ENCODE measurements around the gene CRISPLD2.

The CRISPLD2 gene

DNA sequence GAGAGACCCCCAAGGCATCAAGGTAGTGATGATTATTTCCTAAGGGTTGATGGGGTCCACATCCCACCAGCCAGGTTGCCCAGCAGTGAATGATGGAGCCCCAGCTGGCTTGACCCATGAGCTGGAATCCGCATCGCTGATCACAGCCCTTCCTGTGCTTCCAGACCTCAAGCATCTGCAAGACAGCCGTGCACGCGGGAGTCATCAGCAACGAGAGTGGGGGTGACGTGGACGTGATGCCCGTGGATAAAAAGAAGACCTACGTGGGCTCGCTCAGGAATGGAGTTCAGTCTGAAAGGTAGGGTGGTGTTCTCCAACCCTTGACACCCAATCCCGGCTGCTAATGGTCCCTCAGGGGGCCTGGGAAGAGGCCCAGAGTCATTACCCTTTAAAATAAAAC is 69.3 kb downstream of the CRISPLD2 start:
- DNase-seq, result no peak

DNA sequence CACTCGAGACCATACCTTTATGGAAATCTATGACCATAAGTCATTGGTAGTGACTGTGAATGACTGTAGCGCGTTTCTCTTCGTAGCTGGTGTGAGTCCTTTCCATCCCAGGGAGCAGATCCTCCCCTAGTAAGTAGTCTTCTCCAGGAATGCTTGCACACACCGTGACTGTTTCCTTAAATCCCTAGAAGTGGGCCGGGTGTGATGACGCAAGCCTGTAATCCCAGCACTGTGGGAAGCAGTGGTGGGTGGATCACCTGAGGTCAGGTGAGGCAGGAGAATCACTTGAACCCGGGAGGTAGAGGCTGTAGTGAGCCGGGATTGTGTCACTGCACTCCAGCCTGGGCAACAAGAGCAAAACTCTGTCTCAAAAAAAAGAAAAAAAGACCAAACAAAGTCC is 70.6 kb downstream of the CRISPLD2 start:
- DNase-seq, result no peak

DNA sequence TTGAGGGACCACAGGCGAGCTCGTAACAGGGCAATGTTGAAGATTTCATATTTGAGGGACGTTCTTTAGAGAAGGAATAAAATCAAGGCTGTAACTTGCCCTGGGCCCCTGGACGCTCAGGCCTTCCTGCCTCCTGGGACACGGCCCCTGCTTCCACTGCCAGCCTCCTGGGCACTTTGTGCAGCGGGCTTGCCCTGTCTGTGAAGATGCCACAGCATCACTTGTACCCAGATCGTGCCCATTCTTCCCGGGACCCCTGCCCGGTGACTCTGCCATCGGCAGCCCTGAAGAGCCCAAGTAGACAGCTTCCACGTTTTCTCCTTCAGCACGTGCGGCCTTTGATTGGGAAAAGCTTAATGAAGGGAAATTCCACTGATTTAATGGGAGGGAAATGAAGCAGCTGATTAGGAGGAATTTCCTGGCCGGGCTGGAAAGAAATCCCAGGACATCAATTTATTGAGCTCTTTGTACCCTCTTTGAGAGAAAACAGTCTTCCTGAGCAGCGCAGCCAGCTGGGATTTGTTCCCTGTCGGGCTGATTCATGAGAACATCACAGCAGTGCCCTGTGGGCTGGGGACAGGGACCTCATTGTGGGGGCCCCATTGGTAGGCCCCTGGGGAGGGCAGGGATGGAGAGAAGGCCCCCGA is 71.5 kb downstream of the CRISPLD2 start:
- no peak for DNase-seq

DNA sequence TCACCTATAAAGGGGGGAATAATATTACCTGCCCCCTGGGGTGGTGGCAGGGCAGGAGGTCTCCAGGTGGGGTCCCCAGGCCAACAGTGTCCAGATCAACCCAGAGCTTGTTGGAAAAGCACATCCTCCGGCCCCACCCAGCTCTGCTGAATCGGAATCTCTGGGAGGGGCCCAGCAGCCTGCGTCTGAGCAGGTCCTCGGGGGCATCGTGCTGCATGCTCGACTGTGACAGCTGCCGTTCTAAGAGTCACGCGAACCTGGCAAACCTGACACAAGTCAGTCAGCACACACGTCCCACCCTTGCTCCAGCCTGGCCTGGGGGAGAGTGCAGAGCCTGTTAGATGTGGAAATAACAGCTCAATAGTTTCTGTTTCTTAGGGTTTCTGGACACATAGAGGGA is 72.3 kb downstream of the CRISPLD2 start:
- DNase-seq, result no peak

DNA sequence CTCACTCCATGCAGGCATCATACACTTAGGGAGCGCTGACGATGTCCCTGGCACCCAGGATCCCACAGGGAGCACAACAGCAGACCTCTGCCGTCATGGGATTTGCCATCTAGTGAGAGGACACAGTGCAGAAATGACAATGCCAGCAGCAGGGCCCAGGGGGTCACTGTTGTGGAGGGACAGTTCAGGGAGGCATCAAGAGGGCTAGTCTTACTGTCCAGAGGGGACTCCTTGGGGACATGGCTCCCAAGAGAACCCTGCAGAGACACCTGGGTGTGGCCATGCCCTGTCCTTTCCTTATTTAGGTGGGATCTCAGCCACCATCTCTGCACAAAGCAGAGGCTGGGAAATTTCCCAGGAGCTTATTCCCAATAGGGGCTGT is 73.7 kb downstream of the CRISPLD2 start:
- DNase-seq, result no peak

DNA sequence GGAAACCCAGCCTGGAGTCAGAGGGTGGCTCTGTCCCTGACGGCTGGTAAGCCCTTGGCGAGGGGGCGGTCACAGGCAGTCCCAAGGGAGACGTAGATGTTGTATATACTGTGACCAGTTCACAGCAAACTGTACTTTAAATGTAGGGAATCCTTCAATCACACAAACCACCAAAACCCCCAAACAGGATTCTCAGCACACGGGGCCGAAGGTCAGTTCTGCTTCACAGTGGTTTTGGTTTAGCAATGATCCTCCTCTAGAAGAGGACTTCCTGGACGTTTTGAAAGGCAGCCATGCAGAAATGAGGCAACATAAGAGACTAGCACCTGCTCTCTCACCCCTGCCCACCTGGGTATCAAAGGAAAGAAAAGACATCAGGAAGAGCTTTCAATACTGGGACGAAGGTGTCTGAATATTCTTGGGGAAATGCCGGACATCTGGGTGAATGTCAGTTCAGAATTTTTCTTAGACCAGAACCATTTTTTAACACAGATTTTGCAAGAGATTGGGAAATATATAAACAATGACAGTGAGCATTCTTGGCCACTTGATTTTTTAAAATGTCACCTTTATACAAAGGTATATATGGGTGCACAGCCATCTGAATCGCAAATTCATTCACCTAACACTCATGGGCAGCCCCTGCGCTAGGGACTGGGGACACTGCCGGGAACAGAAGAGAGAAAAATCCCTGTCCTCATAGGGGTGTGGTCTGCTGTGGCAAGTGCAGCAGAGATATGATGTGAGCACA is 74.2 kb downstream of the CRISPLD2 start:
- DNase-seq, result no peak

DNA sequence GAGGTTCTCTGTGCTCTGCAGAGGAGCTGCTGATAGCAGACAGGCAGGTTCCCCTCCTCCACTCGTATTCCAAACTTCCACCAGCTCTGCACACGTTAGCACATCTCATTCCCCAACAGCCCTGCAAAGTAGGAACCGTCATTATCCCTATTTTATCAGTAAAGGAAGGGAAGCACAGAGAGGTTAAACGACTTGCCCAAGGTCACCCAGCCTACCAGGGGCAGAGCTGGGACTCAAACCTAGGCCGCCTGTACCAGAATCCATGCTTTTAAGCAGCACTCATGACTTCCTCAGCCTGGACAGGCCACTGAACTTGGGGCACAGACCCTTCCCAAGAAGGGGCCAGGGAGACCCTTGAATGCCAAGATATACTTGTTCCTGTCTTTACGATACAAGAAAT is 75.2 kb downstream of the CRISPLD2 start:
- DNase-seq, result no peak

DNA sequence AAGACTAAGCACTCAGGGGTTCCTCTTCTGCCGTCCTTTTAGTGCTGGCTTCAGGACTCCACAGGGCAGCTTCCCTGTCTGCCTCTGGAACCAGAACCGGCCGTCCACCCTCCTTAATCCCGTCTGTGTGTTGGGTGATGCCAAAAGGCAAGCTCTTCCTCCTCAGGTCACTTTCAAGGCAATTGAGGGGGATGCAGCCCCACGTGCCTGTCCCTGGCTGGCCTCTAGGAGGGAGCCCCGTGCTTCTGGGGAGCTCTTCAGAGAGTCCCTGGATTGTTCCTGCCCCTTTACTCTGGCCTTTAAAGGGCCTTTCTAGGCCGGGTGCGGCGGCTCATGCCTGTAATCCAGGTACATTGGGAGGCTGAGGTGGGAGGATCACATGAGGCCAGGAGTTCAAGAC is 77.1 kb downstream of the CRISPLD2 start:
- no peak for DNase-seq

DNA sequence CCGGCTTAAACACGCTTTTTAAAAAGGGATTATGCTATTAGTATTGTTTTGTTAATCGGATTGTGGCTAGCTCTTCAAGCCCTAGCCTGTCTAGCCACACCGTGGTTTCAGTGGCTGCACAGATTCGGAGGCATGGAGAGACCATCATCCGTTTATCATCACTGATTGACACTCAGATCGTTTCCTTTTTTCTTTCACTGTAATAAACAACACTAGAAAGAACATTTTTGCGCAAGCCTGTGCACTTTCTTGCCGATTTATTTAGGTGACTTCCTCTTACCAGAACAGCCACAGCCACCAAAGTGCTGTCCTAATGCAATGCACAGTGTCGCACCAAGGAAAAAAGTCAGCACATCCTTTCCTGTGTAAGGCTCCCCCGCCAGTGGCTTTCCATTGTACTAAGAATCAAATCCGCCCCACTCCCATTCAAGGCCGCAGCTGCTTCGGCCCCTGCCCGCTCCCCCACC is 78.2 kb downstream of the CRISPLD2 start:
- DNase-seq, result no peak

DNA sequence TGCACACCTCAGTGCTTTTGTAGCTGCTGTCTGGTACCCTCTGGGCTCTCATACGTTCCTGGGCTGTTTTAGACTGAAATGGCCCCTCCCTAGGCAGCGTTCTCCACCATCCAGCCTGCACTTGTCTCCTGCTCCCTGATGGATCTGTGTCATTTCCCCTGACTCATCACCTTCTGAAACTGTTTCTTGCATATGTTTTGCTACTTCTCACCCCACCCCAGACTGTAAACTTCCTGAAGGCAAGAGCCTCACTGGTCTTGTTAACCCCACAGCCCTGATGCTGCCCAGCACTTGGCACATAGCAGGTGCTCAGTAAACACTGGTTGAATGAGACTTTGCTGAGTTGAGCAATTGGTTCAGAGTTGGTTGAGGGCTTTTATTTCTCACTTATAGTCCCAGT is 78.7 kb downstream of the CRISPLD2 start:
- no peak for DNase-seq

DNA sequence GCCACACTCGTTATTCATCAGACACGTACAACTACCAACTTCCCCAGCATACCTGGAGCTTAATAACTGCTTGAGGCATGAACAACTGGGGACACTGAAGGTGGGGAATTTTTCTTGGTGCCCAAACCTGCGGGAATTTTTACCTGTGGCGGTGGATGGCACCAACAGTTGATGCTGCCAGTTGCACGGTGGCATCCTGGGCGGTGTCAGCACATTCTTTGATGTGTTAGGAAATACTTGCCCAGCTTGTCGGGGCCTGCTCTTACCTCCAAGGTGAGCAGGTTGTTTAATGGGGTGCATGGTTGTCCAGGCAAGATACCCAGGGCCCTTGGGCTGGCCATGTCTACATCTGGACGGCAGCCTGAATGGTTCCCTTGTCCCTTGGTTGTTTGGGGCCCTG is 79.6 kb downstream of the CRISPLD2 start:
- DNase-seq, result no peak

DNA sequence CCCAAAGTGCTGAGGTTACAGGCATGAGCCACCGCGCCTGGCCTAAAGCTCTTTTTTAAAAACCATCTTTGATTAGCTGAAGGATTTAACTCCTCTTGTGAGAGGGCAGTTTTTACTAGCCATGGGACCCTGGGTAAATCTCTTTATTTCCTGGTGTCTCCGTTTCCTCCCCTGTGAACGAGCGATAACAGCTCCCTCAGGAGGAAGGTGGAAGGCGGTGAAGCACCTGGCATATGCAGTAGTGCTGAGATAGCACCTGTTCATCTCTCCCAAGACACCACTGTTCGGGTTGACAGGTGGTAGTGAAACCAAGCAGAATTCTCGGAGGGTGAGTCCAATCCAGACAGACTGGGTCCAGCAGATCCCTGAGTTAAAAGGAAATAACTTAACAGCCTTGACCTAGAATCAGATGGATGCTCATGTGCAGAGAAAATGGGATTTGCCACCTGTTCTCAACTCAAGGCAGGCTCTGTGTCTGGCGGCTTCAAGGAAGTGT is 86.2 kb downstream of the CRISPLD2 start:
- no peak for DNase-seq

DNA sequence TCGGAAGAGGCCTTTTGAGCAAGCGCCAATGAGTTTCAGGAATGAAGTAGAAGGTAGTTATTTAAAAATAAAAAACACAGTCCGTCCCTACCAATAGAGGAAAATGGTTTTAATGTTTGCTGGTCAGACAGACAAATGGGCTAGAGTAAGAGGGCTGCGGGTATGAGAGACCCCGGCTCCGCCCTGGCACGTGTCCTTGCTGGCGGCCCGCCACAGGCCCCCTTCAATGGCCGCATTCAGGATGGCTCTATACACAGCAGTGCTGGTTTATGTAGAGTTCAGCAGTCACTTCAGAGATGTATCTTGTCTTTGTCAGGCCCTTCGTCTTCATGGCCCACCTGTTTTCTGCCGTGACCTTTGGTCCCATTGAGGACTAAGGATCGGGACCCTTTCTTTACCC is 87.3 kb downstream of the CRISPLD2 start:
- no peak for DNase-seq

DNA sequence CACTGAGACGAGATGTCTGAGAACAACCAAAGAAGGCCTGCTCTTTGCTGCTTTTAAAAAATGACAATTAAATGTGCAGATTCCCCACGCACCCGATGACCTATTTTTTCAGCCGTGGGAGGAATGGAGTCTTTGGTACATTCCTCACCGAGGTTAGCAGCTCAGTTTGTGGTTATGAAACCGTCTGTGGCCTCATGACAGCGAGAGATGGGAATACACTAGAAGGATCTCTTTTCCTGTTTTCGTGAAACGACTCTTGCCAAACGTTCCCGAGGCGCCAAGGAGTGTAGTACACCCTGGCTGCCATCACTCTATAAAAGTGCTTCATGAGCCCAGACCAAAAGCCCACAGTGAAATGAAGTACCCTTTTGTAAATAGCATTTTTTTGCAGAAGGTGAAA is 87.8 kb downstream of the CRISPLD2 start:
- DNase-seq, result no peak

DNA sequence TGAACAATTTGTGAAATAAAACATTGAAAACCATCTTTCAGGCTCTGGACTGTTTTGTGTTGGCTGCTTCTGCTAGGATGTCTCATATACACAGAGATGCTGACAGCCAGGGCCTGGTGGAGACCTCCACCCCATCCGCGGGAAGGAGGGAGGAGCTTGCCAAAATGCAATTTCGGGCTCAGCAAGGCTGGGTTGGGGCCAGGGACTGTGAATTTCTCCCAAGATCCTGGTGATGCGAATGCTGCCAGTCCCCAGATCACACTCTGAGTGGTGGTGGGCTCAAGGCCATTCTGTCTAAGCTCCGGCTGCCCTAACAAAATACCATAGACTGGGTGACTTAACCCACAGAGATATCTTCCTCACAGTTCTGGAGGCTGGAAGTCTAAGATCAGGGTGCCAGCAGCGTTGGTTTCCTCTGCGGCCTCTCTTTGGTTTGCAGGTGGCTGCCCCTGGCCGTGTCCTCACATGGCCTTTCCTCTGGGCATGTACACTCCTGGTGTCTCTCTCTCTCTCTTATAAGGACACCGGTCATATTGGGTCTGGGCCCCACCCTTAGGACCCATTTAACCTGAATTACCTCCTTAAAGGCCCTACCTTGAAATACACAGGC is 89.8 kb downstream of the CRISPLD2 start:
- no peak for DNase-seq

DNA sequence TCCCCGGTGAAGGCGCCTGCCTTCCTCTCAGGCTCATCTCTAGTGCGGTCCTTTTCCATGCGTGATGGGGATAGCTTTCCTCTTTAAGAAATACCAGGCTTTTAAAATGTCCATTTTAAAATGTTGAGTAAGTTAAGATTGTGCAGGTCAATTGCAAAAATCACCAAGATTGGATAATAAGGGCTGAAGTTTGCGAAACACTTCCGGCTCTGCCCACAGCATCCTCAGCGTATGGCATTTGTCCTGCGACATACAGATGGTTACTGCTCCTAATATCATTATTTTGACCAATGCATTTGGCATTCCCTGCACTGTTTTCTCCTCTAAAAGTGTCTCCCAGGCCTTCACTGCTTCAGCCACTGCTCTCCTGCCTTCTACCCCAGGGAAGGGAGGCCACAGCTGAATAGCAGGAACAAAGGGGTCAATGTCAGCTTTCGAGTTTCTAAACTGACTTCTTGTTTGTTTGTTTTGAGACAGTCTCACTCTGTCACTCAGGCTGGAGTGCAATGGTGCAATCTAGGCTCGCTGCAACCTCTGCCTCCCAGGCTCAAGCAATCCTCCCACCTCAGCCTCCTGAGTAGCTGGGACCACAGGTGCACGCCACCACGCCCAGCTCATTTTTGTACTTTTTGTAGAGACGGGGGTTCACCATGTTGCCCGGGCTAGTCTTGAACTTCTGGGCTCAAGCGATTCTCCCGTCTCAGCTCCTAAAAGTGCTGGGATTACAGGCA is 91.9 kb downstream of the CRISPLD2 start:
- no peak for DNase-seq

DNA sequence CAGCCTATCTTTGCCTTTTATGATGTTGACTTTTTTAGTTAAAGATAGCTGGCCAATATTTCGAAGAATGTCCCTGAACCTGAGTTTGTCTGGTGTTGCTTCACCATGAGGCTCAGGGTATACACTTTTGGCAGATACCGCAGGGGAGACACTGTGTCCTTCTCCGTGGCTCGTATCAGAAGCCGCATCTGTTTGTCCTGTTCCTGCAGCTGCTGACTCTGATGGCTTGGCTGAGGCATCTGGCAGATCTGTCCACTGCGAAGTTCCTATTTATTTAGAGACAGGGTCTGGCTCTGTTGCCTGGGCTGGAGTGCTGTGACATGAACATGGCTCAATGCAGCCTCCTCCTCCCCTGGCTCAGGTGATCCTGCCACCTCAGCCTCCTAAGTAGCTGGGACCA is 93.5 kb downstream of the CRISPLD2 start:
- peak; percentile 24 for DNase-seq

DNA sequence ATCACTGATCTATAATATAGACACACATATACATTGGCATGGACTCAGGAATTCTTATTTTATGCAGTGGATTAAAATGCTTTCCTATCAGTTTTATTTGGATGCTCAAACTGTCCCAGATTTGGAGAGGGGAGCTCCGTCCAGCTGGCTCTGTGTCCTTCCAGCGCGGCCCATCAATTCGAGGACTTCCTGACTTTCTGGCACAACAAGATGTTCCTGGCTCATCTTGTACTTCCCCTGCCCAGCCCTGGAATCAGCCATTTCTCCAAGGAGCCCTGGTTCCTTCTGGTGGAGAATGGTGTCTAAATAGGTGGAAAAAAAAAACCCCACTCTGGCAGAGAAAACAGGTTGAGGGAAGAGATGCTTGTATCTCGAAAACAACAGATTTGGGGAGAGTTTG is 94.5 kb downstream of the CRISPLD2 start:
- no peak for DNase-seq

DNA sequence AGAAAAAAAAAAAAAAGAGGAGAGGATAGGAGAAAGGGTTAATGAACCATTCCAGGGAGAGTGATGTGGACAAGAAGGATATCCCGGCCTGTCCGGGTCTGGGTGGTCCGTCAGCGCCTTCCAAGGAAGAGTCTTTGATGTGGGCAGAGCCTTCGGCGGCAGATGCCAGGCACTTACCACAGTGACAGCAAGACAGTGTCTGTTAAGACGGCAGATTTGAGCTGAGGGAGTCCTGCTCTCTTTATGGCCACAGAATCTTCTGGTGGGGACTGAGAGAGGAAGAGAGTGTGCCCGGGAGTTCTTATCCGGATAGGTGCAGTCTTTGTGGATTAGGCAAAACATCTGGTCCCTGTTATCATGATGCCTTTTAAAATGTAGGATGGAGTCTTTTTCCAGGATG is 96.4 kb downstream of the CRISPLD2 start:
- DNase-seq, result no peak

DNA sequence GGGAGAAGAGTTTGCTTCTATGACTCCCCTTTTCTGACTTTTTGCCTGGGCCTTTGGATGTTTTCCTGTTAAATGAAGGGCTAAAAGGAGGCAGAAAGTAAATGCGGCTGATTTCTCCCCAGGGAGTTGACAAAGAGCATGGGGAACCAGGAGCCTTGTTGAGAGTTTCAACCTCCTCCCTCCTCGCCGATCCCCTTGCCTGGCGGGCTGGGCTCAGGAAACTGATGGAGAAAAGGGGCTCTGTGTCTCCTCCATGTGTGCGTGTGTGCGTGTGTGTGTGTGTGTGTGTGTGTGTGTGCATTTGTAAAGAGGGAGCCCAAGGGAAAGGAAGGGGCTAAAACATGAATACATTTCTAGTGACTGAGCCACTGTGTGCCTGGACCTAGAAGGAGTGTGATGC is 97.1 kb downstream of the CRISPLD2 start:
- no peak for DNase-seq

DNA sequence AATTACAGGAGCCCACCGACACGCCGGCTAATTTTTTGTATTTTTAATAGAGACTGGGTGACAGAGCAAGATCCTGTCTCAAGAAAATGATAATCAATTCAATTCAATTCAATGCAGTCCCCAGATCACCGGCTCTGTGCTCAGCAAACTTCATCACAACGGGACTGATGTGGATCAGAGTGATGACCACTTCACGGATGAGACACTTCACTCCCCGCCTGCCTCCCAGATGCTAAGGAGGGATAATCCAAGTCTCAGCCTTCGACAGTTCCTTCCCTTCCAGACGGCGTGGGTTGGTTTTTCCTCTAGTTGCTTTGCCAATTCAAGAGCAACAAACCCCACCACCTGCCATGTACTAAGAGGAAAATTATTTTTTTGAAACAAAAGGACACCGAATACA is 97.7 kb downstream of the CRISPLD2 start:
- DNase-seq, result no peak

DNA sequence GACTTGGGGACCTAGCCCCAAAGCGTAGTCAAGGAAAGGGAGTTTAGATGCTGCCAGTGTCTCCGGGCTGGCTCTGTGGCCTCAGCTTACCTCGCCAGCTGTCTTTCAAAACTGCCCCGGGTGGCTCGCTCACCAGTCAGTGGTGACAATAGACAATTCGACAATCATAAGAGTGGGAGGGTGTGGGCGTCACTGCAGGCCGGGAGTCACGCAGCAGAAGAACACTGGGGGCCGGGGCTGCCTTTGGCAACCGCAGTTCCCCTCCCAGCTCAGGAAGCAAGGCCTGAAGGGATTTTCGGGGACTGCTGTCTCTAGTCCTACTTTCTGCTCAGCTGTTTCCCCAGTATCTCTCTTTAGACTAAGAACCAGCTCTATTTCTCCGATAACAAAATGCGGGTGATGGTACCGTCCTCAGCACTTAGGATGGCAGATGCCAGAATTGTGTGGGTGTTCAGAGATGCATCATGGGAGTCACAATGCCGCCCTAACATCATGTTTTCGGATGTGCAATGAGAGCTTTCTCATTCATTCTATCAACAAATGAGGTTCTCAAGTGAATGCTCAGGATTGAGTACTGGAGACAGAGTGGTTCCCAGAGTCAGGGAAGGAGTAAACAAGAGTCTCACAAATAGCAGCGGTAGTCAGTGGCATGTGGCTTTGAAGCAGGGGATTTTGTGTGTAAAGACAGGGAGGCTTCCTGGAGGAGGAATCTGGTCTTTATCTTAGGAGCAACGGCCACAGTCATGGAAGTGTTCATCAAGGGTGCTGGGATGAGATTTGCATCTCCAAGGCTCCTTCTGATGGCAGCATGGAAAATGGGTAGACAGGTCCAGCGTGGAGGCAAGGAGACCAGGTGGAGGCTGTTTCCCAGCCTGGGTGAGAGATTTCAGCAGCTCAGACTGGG is 98.5 kb downstream of the CRISPLD2 start:
- no peak for DNase-seq
